ENCODE results near the gene P3R3URF. TPM values are rescaled to one million over a fixed set of nuclear protein-coding genes. Genes with fewer than 3 reads are reported as not detected.

P3R3URF gene
- polyA plus RNA-seq, 3 donors: not detected

DNA sequence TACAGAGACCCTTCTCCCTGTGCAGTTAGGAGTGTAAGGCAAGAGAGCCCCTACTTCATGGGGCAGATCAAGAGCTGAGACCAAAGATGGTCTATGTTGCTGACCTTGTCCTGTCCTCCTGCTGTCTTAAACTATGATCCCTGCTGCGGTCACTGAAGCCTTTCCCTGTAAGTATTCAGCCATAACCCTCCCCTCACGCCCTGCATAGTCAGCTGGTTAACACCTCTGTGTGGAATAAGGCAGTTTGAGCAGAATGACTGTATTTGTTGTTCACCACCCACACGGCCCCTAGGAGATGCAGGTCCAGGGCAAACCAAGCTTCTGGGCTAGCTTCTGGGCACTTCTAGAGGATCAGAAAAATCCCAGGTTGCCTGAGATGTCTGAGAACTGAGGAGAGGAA, 1.0 kb downstream of the P3R3URF start:
- Mint-ChIP-seq H3K27ac (no peak overlapping the region), H3K36me3 (no peaks in the 10 kb centered on the region), H3K27me3 (ENCODE audit: low read depth in 3 of 3) (peaks cover 3 to 6% (median 5%) of the 10 kb centered on the region in 3 donors), H3K4me1 (no peaks in the 10 kb centered on the region), H3K9me3 (peaks cover 0 to 2% (median 0%) of the 10 kb centered on the region in 7 donors), H3K4me3 (no peak overlapping the region)
- no peak overlapping the region for H3K27ac ChIP-seq (ENCODE audit: low read depth in 1 of 2, low read length in 2 of 2)
- intact Hi-C loops (cut with micrococcal nuclease): no loop called here
- no peaks in the 10 kb centered on the region for H3K79me2 ChIP-seq (ENCODE audit: insufficient read depth, low read length)
- no peaks in the 10 kb centered on the region for H4K20me1 ChIP-seq (ENCODE audit: insufficient read depth, low read length)
- no peaks in the 10 kb centered on the region for H3K27me3 ChIP-seq (ENCODE audit: control insufficient read depth in 2 of 2, insufficient read depth in 2 of 2, low read length in 2 of 2)
- TF ChIP-seq, protein P1, sequence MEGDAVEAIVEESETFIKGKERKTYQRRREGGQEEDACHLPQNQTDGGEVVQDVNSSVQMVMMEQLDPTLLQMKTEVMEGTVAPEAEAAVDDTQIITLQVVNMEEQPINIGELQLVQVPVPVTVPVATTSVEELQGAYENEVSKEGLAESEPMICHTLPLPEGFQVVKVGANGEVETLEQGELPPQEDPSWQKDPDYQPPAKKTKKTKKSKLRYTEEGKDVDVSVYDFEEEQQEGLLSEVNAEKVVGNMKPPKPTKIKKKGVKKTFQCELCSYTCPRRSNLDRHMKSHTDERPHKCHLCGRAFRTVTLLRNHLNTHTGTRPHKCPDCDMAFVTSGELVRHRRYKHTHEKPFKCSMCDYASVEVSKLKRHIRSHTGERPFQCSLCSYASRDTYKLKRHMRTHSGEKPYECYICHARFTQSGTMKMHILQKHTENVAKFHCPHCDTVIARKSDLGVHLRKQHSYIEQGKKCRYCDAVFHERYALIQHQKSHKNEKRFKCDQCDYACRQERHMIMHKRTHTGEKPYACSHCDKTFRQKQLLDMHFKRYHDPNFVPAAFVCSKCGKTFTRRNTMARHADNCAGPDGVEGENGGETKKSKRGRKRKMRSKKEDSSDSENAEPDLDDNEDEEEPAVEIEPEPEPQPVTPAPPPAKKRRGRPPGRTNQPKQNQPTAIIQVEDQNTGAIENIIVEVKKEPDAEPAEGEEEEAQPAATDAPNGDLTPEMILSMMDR (IDR thresholded peaks at IDR 0.05): no peak
- H2AFZ ChIP-seq (ENCODE audit: insufficient read depth, low read depth, low read length, poor library complexity, severe bottlenecking): no peak overlapping the region
- WGBS (ENCODE audit: insufficient coverage): 100% methylated on average over 1 of the region's 3 CpGs
- DNase-seq: no peak
- H3K4me3 ChIP-seq (replicated peaks in 1 of 3; ENCODE audit: low read depth in 2 of 3, low read length in 3 of 3): no peak overlapping the region
- no peaks in the 10 kb centered on the region for H3K9me3 ChIP-seq (replicated peaks in 1 of 2; ENCODE audit: control insufficient read depth in 1 of 2, insufficient read depth in 1 of 2, low read length in 2 of 2)
- peaks cover 0 to 4% of the 10 kb centered on the region in 2 donors for H3K4me1 ChIP-seq (ENCODE audit: control insufficient read depth in 1 of 2, insufficient read depth in 2 of 2, low read length in 2 of 2)
- H3K4me2 ChIP-seq (replicated peaks; ENCODE audit: extremely low read depth, low read length, poor library complexity, severe bottlenecking): no peak overlapping the region
- no peaks in the 10 kb centered on the region for H3K36me3 ChIP-seq (replicated peaks in 1 of 2; ENCODE audit: control insufficient read depth in 1 of 2, insufficient read depth in 2 of 2, low read length in 2 of 2)
- H3K9ac ChIP-seq (ENCODE audit: insufficient read depth, low read length, poor library complexity, severe bottlenecking): no peak overlapping the region

DNA sequence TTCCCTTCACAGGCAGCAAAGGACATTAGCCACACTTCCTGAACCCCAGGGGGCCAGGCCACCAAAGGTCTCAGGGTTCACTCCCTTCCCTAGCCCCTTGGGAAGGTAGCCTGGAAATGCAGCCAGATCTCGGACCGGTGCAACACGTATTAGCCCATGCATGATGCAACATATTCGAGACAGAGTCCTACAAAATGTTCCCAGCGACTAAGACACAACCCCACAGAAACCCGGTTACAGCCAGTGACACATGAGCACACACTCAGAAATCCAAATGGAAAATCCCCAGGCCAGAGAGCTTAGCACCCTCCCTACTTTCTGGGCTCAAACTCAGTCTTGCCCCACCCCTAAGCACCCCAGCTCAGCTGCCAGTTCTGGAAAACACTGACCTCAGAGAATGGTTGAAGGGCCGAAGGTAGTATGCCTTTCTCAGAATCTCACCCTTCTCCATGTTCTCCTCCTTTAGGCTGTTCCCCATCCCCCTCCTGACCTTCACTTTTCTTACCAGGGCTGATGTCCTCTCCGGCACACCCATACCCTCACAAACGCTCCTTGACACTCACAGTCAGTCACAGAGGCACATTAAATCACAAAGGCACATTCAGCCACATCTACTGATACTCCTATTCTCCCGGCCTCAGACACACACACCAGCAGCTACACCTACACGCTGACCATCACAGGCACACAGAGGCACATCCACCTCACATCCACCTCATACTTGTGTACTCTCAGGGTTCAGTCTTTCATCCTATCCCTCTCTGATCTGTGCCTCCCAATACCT, 1.6 kb downstream of the P3R3URF start, which contains the start of gene TSPAN1:
Gene TSPAN1, plus strand, starts transcription at position 640 of the 784 bp plus-strand sequence. CDS start 6,021 bp downstream, outside the sequence.
- Mint-ChIP-seq H3K27me3 (ENCODE audit: low read depth in 3 of 3) (peaks cover 6 to 9% (median 7%) of the 10 kb centered on the region in 3 donors), H3K36me3 (no peaks in the 10 kb centered on the region), H3K4me3 (no peak within 1 kb of the TSS), H3K27ac (no peak within 1 kb of the TSS), H3K9me3 (peaks cover 0 to 2% (median 0%) of the 10 kb centered on the region in 7 donors), H3K4me1 (no peaks in the 10 kb centered on the region)
- TF ChIP-seq, protein P1 (IDR thresholded peaks at IDR 0.05): no peak
- no peak for DNase-seq
- Histone ChIP-seq H3K4me2 (replicated peaks; ENCODE audit: extremely low read depth, low read length, poor library complexity, severe bottlenecking) (no peak within 1 kb of the TSS), H3K9ac (ENCODE audit: insufficient read depth, low read length, poor library complexity, severe bottlenecking) (no peak within 1 kb of the TSS), H3K27me3 (ENCODE audit: control insufficient read depth in 2 of 2, insufficient read depth in 2 of 2, low read length in 2 of 2) (no peaks in the 10 kb centered on the region), H2AFZ (ENCODE audit: insufficient read depth, low read depth, low read length, poor library complexity, severe bottlenecking) (no peak within 1 kb of the TSS), H4K20me1 (ENCODE audit: insufficient read depth, low read length) (no peaks in the 10 kb centered on the region), H3K79me2 (ENCODE audit: insufficient read depth, low read length) (no peaks in the 10 kb centered on the region), H3K36me3 (replicated peaks in 1 of 2; ENCODE audit: control insufficient read depth in 1 of 2, insufficient read depth in 2 of 2, low read length in 2 of 2) (no peaks in the 10 kb centered on the region), H3K4me1 (ENCODE audit: control insufficient read depth in 1 of 2, insufficient read depth in 2 of 2, low read length in 2 of 2) (peaks cover 0 to 4% of the 10 kb centered on the region in 2 donors), H3K4me3 (replicated peaks in 1 of 3; ENCODE audit: low read depth in 2 of 3, low read length in 3 of 3) (no peak within 1 kb of the TSS), H3K27ac (ENCODE audit: low read depth in 1 of 2, low read length in 2 of 2) (no peak within 1 kb of the TSS), H3K9me3 (replicated peaks in 1 of 2; ENCODE audit: control insufficient read depth in 1 of 2, insufficient read depth in 1 of 2, low read length in 2 of 2) (no peaks in the 10 kb centered on the region)
- intact Hi-C loops (cut with micrococcal nuclease): no loop called here
- WGBS (ENCODE audit: insufficient coverage): 92% methylated on average over 8 of the region's 11 CpGs
